Body of pancreas (tissue), 4 donors: ENCODE data around the gene CDH12.

Source experiments
- CTCF ChIP-seq, 7 experiments: fragments of 450-650 bp in 4 of 7; fragments of 200-600 bp in 3 of 7; sonication (generic) in 3 of 7; IDR thresholded peaks; one replicate each; pipeline ENCODE4 v1.5.1; 2016 to 2019; ENCODE audit warnings: antibody characterized with exemption in 7 of 7
- POLR2A ChIP-seq, 3 donors: fragments of 450-650 bp; IDR thresholded peaks; one replicate each; pipeline ENCODE4 v1.6.1; 2016; ENCODE audit warnings: antibody characterized with exemption in 3 of 3, mild to moderate bottlenecking in 2 of 3

- TF ChIP-seq CTCF (IDR thresholded peaks at IDR 0.05) (no peak), POLR2A (IDR thresholded peaks at IDR 0.05) (no peak)
Observed at GRCh38 chr5:22057012-22057411, 796.1 kb downstream of the CDH12 start.
